GM12865 (cell line): ENCODE data around the gene FOXR1.
"Not testable (repeated sequence)": the region's sequence is repeated elsewhere in the genome, so short reads cannot be mapped to it uniquely, and the experiment has no call there.

Source experiments
- DNase-seq: peaks from one replicate; pipeline ENCODE4 v3.0.0; 2010; ENCODE audit warnings: low read depth
- H3K4me3 ChIP-seq: 2 replicates; pipeline ENCODE4 v1.5.1; 2011; ENCODE audit warnings: mild to moderate bottlenecking, low read depth, low read length, control low read depth
- CTCF ChIP-seq: IDR thresholded peaks from 2 replicates; pipeline ENCODE4 v1.5.1; 2011; ENCODE audit warnings: low read length, control low read depth, low read depth, inconsistent platforms; ENCODE audit not compliant: insufficient read depth; ENCODE audit errors: missing control alignments

The FOXR1 gene

GRCh38 chr11:119014209-119014924 lies 42.8 kb downstream of the FOXR1 start:
- no peak for TF ChIP-seq CTCF
- DNase-seq = no peak
- no peak overlapping the region for H3K4me3 ChIP-seq

DNA sequence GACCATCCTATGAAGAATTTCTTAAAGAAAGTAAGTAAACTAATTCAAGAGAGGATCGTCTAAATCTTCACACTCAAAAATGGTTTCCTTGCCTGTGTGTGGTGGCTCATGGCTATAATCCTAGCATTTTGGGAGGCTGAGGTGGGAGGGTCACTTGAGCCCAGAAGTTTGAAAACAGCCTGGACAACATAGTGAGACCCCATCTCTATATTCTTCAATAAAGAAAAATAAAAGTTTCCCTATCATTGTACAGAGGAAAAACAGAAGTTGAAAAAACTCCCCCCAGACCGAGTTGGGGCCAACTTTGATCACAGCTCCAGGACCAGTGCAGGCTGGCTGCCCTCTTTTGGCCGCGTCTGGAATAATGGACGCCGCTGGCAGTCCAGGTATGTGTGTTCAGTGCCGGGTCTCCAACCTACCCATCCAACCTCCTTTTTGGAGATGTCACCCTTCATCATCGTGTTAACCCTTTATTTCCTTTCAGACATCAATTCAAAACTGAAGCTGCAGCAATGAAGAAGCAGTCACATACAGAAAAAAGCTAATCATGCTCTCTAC lies 43.6 kb downstream of the FOXR1 start:
- H3K4me3 ChIP-seq = no peak overlapping the region
- TF ChIP-seq CTCF = no peak
- DNase-seq = no peak

DNA sequence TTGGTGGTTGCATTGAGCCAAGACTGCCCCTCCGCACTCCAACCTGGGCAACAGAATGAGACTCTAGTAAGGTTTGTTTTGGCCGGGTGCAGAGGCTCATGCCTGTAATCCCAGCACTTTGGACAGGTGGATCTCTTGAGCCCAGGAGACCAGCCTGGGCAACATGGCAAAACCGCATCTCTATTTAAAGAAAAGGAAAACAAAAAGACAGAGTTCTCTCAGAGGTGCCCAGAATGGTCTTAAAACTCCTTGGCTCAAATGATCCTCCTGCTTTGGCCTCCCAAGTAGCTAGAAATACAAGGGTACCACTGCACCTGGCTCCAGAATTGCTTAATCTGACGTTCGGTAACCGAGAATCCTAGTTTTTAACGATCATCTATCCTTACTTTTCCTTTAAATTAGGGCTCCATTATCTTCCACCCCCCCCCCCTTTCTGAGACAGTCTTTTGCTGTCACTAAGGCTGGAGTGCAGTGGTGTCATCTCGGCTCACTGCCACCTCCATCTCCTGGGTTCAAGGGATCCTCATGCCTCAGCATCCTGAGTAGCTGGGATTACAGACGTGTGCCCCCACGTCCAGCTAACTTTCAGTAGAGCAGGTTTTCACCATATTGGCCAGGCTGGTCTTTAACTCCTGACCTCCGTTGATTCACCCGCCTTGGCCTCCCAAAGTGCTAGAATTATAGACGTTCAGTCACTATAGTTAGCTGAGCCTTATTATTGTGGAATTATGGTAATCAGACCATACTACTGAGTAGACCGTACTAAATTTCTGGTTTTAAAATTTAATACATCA lies 44.9 kb downstream of the FOXR1 start:
- DNase-seq = no peak
- H3K4me3 ChIP-seq = peak overlapping the region; percentile 94
- TF ChIP-seq CTCF = no peak

DNA sequence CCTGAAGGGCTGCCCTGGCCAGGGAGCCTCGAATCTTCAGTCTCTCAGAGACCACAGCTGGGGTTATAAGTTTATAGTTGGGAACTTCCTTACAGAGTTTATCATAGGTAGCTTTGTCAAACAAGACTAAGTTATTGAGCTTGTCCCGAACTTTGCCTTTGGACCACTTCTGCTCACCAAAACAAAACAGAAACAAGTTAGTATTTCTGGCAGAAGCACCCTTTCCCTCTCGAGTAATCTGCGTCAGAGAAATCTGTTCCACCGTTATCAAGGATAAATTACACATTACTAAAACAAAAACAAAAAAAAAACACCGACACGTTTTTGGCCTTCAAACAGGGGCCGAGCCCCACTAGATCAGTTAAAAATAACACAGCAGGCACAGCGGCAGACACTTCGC lies 45.8 kb downstream of the FOXR1 start:
- not testable (repeated sequence) for DNase-seq
- peak overlapping the region; percentile 94 for H3K4me3 ChIP-seq

DNA sequence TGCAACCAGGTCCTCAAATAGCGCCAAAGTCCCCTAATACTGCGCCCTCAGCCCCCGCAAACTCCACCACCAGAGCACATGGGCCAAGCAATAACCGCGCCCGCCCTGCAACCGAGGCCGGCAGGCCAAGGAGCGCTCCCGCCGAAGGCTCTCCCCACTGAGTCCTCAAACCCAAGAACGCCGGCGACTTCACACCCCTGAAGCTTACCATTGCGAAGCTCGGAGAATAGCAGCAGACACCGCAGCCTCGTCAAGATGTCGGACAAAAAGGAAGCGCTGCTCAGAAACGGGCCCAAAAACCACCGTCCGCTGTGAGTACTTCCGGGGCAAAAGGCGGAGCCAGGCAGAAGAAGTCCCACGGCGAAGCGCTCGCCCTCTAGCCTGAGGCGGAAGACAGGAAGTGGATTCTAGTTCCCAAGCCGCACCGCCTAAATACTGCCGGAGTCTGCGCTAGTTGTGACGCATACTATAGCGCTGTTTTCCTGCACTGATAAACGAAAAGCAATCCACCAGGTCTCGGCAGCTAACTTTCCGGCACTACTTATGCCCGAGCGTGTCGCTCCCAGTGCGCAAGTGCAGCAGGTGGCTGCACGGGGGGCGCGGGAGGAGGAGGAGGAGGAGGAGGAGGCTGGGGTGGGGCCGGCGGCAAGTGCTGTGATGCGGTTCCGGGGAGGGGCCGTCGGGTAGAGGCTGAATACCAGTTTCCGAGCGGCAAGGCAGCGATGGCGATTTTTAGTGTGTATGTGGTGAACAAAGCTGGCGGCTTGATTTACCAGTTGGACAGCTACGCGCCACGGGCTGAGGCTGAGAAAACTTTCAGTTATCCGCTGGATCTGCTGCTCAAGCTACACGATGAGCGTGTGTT lies 46.7 kb downstream of the FOXR1 start, which contains the start of the genes RPS25 and TRAPPC4:
Gene RPS25 (minus strand): TSS at position 270 of the 865 bp plus-strand sequence. CDS start 59 bp downstream, at position 211.
Gene TRAPPC4 (plus strand): TSS at position 693 of the 865 bp plus-strand sequence. CDS start 30 bp downstream, at position 723.
- DNase-seq = peak; percentile 97
- no peak for TF ChIP-seq CTCF
- H3K4me3 ChIP-seq = peak within 1 kb of the TSS; percentile 94

GRCh38 chr11:119019996-119020395 lies 48.4 kb downstream of the FOXR1 start:
- TF ChIP-seq CTCF = no peak
- DNase-seq = no peak
- peak overlapping the region; percentile 94 for H3K4me3 ChIP-seq
